GM12878 (cell line): Measurements from ENCODE around the gene LBHD1.

Experiments
- BHLHE40 ChIP-seq, 2 experiments: fragments of 450-650 bp in 1 of 2; IDR thresholded peaks; 2 replicates each; pipeline ENCODE4 v1.6.1; 2011 to 2017; ENCODE audit warnings: low read depth in 2 of 2, borderline replicate concordance in 1 of 2, improper control_type of control experiment in 1 of 2, low read length in 1 of 2, mild to moderate bottlenecking in 1 of 2
- CTCF ChIP-seq, 3 experiments: IDR thresholded peaks in 2 of 3; conservative IDR thresholded peaks in 1 of 3; 2 replicates each; pipeline ENCODE4 v1.5.1; 2011; ENCODE audit warnings: low read depth in 3 of 3, low read length in 3 of 3, mild to moderate bottlenecking in 3 of 3, control low read depth in 2 of 3, moderate library complexity in 2 of 3, inconsistent platforms in 1 of 3, mixed read lengths in 1 of 3; ENCODE audit not compliant: control insufficient read depth in 2 of 3, insufficient read depth in 1 of 3; ENCODE audit errors: extremely low read depth in 1 of 3
- GABPA ChIP-seq: IDR thresholded peaks from 2 replicates; pipeline ENCODE4 v1.6.1; 2014; ENCODE audit warnings: antibody characterized with exemption, low read depth, mild to moderate bottlenecking, inconsistent platforms
- JUNB ChIP-seq: IDR thresholded peaks from 2 replicates; pipeline ENCODE4 v1.6.1; 2016; ENCODE audit warnings: antibody characterized with exemption, mild to moderate bottlenecking
- NR2C1 ChIP-seq: fragments of 450-650 bp; IDR thresholded peaks from 2 replicates; pipeline ENCODE4 v1.6.1; 2017; ENCODE audit warnings: antibody characterized with exemption, mild to moderate bottlenecking, moderate library complexity
- POLR2A ChIP-seq: IDR thresholded peaks from 2 replicates; pipeline ENCODE4 v1.6.1; 2011; ENCODE audit warnings: low read depth, mild to moderate bottlenecking, low read length
- POLR2AphosphoS5 ChIP-seq: IDR thresholded peaks from 2 replicates; pipeline ENCODE4 v1.6.1; 2011; ENCODE audit warnings: mild to moderate bottlenecking, low read length, inconsistent platforms
- REST ChIP-seq: IDR thresholded peaks from 2 replicates; pipeline ENCODE4 v1.6.1; 2012; ENCODE audit warnings: mild to moderate bottlenecking, low read depth, low read length
- ZBTB33 ChIP-seq: fragments of 450-650 bp; IDR thresholded peaks from 2 replicates; pipeline ENCODE4 v1.6.1; 2017; ENCODE audit warnings: mild to moderate bottlenecking
- TF ChIP-seq, protein P1 (sequence below): IDR thresholded peaks from 2 replicates; pipeline ENCODE4 v1.6.1; 2012; ENCODE audit warnings: low read depth, low read length, improper control_type of control experiment
- TF ChIP-seq, protein P2 (sequence below): fragments of 450-650 bp; formaldehyde crosslinking; IDR thresholded peaks from 2 replicates; pipeline ENCODE4 v1.4.0; 2020; ENCODE audit warnings: mild to moderate bottlenecking, moderate library complexity

GRCh38 chr11:62680825-62681240 lies 8.8 kb upstream of the LBHD1 start:
- no peak for TF ChIP-seq NR2C1
- TF ChIP-seq POLR2A: no peak
- TF ChIP-seq, protein P1, sequence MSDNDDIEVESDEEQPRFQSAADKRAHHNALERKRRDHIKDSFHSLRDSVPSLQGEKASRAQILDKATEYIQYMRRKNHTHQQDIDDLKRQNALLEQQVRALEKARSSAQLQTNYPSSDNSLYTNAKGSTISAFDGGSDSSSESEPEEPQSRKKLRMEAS: no peak
- TF ChIP-seq GABPA: no peak
- TF ChIP-seq ZBTB33: no peak
- TF ChIP-seq CTCF (IDR thresholded peaks at IDR 0.05 in 2 of 3, conservative IDR thresholded peaks at IDR 0.05 in 1 of 3; ENCODE audit: control insufficient read depth in 2 of 3, extremely low read depth in 1 of 3, insufficient read depth in 1 of 3, low read depth in 3 of 3, low read length in 3 of 3): peak; percentile 63 to 69 (median 65)
- TF ChIP-seq REST: no peak
- TF ChIP-seq JUNB: no peak
- TF ChIP-seq POLR2AphosphoS5: no peak
- no peak for TF ChIP-seq BHLHE40 (IDR thresholded peaks at IDR 0.05; ENCODE audit: borderline replicate concordance in 1 of 2, low read depth in 2 of 2, low read length in 1 of 2)
- TF ChIP-seq, protein P2, sequence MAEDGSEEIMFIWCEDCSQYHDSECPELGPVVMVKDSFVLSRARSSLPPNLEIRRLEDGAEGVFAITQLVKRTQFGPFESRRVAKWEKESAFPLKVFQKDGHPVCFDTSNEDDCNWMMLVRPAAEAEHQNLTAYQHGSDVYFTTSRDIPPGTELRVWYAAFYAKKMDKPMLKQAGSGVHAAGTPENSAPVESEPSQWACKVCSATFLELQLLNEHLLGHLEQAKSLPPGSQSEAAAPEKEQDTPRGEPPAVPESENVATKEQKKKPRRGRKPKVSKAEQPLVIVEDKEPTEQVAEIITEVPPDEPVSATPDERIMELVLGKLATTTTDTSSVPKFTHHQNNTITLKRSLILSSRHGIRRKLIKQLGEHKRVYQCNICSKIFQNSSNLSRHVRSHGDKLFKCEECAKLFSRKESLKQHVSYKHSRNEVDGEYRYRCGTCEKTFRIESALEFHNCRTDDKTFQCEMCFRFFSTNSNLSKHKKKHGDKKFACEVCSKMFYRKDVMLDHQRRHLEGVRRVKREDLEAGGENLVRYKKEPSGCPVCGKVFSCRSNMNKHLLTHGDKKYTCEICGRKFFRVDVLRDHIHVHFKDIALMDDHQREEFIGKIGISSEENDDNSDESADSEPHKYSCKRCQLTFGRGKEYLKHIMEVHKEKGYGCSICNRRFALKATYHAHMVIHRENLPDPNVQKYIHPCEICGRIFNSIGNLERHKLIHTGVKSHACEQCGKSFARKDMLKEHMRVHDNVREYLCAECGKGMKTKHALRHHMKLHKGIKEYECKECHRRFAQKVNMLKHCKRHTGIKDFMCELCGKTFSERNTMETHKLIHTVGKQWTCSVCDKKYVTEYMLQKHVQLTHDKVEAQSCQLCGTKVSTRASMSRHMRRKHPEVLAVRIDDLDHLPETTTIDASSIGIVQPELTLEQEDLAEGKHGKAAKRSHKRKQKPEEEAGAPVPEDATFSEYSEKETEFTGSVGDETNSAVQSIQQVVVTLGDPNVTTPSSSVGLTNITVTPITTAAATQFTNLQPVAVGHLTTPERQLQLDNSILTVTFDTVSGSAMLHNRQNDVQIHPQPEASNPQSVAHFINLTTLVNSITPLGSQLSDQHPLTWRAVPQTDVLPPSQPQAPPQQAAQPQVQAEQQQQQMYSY: no peak
